ENCODE data around the gene NDUFS7. TPM values are rescaled to one million over a fixed set of nuclear protein-coding genes. Genes with fewer than 3 reads are reported as not detected.

The NDUFS7 gene
- total RNA-seq, 1 experiment from 2014 or later = 59.3 TPM

DNA sequence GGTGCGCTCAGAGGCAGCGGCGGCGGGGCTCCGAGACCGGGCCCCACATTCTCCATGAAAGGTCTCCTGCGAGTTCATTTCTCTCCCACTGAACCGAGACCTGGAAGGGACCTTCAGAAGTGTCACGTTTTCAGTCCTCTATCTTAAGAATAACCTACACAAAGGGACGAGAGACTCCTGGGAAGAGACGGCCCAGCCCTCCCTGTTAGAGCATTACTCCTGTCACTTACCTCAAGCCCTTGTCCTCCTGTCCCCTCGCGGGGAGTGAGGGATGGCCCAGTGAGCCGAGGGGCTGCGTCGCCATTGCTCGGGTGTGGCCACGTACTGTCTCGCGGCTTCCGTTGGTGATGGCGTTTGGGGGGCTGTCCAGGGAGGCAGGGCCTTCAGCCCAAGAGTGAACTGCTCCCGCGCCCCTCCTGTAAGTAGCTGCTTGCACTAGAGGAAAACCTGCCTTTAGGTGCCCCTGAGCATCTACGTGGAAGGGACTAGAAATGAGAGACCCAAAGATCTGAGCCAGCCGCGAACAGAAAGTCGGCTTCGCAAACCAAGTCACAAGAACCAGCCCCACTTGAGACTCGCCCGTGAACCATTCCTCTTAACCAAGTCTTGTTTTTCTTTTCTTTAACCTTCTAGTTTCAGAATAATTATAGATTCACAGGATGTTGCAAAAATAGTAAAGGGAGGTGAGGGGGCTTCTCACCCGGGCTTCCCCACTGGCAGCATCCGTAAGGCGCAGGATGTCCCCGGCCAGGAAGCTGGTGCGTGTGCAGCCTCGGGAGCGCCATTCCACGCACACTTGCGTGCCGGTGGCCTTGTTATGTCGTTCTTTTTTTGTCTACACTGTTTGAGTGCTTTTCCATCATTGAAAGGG is 21.1 kb upstream of the NDUFS7 start:
- in situ Hi-C loops (cut with HindIII; ENCODE audit: low pct_unique_long_range_greater_than_20kb, low sequenced_read_pairs) = no loop called here
- DNase-seq (ENCODE audit: low read depth, low spot score) = no peak

DNA sequence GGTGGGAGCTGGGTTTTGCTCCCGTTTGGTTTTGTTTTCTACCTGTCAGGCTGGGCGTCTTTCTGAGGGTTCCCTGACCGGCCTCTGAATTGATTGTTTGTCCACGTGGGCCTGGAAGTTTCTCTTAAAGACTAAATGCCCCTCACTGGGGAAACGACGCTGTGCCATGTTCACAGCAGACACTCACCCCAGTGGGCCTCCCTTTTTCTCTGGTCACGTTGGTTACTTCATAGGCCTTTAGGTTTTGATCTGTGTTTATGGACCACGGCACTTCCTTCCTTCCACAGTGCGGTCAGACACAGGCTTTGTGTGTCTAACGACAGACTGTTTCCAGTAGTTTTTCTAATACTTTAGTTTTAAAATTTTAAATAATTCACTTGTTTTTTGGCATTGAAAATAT is 20.1 kb upstream of the NDUFS7 start:
- in situ Hi-C loops (cut with HindIII; ENCODE audit: low pct_unique_long_range_greater_than_20kb, low sequenced_read_pairs) = no loop called here

DNA sequence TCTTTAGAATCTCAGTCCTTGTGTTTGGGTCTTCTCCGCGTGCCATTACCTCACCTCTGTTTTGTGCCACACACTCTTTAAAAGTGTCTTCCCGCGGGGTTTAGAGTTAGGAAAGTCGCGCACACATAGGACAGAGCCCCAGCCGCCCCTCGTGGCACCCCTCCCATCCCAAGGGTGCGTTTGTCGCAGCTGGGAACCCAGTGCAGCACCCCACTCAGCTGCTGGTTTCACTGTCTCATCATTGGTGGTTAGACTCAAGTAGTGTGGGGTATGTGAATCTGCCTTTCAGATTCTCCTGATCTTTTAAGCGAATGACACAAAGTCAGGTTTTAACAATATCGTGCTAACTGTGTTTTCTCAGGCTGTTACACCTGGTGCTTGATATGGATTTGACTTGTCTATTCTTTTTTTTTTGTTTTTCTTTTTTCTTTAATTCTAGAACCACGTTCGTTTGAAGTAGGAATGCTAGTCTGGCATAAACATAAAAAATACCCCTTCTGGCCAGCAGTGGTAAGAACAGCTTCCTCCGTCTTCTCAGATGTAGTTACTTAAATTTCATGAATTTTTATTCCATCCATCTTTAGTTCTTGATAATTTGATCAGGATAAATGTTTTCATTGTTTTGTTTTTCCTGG is 19.5 kb upstream of the NDUFS7 start:
- DNase-seq (ENCODE audit: low read depth, low spot score) = no peak
- in situ Hi-C loops (cut with HindIII; ENCODE audit: low pct_unique_long_range_greater_than_20kb, low sequenced_read_pairs) = no loop called here

More for the DNA sequence above, 20.1 kb upstream of the NDUFS7 start:
- DNase-seq (ENCODE audit: low read depth, low spot score) = no peak

DNA sequence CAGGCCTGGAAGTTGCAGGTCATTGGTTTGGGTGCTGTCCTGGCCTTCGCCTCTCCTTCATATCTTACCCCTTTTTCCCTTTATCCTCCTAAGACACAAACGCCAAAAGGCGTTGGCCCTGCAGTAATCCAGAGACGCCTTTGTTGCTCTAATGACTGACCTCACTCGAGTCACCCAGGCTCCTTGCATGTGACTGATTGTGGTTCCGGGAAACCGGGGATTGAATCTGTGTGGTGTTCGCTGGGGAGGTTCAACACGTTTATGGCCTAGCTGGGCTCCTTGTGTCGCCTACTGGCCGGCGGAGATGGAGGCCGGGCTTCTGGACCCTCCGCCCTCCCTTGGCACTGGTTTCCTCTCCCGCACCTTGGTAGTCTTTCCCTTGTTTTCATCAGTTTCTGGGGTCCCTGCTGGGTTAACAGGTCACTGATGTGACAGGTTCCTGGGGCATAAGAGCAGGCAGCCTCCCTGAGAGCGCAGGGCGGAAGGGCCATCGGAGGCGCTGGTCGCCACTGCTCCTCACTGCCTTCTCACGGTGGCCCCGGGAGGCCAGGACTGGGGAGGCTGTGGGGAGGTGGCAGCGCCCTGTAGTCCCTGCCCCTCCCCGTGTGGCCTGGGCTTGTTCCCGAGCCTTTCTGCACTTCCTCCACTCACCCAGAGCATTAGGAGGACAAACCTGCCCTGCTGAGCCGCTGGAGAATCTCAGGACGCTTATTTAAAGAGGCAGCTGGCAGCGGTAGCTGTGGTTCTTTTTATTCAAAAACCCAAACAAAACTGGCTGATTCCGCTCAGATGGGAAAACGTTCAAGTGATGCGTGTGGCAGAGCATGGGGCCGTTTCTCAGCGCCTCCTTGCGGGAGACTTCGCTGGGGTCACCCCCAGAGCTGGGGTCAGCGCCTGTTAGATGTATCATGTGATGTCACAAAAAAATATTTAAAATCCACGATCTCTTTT is 18.1 kb upstream of the NDUFS7 start:
- in situ Hi-C loops (cut with HindIII; ENCODE audit: low pct_unique_long_range_greater_than_20kb, low sequenced_read_pairs) = no loop called here
- DNase-seq (ENCODE audit: low read depth, low spot score) = no peak

DNA sequence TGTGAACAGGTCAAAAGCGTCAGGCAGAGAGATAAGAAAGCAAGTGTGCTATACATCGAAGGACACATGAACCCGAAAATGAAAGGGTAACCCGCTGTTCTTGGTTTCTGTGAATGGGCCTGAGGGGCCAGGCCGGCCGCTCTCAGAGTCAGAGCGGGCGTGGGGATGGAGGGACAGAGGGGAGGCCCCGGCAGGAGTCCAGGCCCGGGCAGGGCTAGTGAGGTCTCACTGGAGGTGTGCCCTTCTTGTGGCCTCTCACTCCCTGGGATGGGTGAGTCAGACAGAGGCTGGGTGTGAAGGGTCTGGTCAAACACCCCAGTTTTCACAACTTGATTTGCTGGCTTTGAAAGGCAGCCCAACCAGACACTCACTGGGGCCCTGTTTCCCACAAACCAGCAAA is 17.4 kb upstream of the NDUFS7 start:
- in situ Hi-C loops (cut with HindIII; ENCODE audit: low pct_unique_long_range_greater_than_20kb, low sequenced_read_pairs) = no loop called here
- no peak for DNase-seq (ENCODE audit: low read depth, low spot score)

DNA sequence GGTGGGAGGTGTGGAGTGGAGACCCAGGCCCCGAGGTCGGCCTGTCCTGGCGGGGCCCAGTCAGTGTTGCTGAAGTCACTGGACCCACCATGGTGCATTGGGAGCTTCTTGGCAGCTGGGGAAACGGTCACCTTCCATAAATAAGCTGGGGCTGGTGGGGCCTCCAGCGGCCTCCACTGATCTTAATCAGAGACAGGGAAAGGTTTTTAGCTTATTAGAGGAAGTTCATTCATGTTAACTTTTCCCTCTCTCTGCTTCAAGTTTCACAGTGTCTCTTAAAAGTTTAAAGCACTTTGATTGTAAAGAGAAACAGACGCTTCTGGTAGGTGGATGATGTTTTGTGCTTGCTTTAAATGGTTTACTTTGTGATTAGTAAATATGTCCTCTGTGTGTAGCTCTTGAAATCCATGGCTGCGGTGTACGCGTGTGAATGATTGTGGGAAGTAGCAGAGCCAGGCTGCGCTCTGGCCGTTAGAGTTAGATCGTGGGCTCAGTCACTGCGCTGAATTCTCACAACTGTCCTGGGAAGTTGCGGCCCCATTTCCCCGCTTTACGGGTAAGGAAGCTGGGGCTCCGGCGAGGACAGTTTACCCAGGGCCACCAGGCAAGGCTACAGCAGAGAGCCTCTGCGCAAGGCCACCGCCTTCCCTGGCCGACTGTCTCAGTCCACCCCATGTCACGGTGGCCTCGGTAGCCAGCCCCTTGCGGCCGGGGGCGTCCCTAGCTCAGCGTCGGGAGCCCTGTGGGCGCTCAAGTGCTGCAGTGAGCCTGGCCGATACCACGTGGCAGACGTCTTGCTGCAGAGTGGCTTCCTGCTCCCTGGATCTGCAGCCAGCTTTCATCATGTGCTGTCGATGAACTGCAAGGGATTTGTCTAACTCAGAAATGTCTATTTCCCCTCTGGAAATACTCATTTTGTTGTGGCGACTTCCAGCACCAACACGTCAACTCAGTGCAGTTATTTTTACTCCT is 16.5 kb upstream of the NDUFS7 start:
- DNase-seq (ENCODE audit: low read depth, low spot score) = no peak
- in situ Hi-C loops (cut with HindIII; ENCODE audit: low pct_unique_long_range_greater_than_20kb, low sequenced_read_pairs) = no loop called here

DNA sequence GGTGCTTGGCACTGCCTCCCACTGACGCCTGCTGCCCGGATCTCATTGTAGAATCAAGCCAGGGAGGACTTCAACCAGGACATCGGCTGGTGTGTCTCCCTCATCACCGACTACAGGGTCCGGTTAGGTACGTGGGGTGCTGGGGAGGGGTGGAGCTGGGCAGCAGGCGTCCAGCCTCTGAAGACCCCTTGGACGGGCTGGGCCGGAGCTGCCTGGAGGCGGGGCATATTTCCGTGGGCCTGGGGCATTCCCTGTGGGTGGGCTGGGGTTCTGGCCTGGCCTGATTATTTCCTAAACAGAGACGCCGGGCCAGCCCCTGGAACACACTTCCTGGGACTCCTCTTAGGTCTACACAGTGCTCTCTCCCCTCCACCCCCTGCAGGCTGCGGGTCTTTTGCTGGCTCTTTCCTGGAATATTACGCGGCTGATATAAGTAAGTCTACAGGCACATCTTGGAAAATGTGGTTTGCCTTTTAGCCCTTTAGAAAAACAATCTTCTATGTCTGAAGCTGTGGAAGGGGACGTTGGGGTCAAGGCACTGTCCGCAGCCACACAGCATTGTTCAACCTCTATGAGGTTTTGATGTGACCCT is 14.4 kb upstream of the NDUFS7 start:
- DNase-seq (ENCODE audit: low read depth, low spot score) = no peak
- in situ Hi-C loops (cut with HindIII; ENCODE audit: low pct_unique_long_range_greater_than_20kb, low sequenced_read_pairs) = no loop called here

DNA sequence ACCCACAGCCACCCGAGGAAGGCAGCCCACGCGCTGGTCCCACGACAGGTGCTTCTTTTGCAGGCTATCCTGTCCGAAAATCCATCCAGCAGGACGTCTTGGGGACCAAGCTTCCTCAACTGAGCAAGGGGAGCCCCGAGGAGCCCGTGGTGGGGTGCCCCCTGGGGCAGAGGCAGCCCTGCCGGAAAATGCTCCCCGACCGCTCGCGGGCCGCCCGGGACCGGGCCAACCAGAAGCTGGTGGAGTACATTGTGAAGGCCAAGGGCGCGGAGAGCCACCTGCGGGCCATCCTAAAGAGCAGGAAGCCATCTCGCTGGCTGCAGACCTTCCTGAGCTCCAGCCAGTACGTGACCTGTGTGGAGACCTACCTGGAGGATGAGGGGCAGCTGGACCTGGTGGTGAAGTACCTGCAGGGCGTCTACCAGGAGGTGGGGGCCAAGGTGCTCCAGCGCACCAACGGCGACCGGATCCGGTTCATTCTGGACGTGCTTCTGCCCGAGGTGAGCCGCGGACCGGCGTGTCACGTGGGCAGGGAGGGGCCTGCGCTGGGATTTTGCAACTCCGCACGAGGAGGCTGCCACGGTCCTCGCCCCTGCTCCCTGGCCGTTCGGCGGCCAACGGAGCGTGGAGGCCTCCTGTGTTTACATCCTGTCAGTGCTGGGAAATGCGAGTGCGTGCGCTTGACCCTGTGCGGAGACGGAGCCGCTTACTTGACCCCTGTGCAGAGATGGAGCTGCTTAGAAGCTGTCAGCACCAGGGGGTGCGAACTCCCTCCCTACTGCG is 12.9 kb upstream of the NDUFS7 start:
- in situ Hi-C loops (cut with HindIII; ENCODE audit: low pct_unique_long_range_greater_than_20kb, low sequenced_read_pairs) = no loop called here
- DNase-seq (ENCODE audit: low read depth, low spot score) = no peak

DNA sequence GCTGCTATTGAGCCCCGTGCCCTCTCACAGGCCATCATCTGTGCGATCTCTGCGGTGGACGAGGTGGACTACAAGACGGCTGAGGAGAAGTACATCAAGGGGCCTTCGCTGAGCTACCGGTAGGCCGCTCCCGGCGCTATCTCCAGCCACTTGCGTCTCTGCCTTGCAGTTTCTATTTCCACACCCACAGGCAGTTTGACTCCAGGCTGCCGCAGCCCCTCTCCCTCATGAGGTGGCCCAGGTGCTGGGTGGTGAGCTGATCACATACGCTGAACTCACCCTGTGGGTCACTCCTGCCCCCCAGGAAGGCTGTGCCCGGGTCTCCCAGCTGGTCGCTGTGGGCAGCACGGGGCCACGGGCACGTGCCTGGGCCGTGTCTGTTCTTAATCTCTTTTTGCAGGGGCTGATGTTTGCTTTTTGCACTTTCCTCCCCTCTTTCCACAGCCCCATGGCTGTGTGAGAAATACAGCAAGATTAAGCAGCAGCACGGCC is 10.6 kb upstream of the NDUFS7 start:
- in situ Hi-C loops (cut with HindIII; ENCODE audit: low pct_unique_long_range_greater_than_20kb, low sequenced_read_pairs) = no loop called here
- no peak for DNase-seq (ENCODE audit: low read depth, low spot score)

DNA sequence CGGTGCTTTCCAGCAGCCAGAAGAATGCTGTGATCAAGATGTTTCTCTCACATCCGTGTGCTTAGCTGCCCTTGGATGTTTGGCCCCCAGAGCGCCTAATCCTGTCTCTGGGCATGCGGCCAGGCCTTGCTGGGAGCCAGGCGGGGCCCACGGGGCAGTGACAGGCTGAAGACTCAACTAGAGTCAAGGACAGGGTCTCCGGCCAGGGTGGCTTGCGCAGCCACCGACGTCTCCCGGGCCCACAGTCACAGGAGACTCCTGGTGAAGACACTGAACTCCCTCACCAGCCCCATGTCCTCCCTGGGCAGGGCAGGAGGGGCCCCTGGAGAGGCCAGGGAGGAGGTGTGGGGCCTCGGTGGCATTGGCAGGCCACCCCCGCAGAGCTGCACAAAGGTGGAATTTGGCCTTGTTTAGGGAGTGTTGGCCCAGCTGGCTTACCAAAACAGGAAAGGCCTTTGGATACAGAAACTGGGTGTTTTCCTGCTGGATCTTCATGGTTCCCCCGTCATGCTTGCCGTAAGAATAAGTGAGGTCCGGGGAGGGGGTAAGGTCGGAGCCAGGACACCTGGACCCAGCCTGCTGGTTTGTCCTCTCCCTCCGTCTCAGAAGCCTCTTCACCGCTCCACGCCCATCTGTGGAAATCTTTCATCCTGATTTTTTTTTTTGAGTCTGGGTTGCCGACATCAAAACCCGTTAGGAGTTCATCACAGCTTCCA is 10.0 kb upstream of the NDUFS7 start:
- in situ Hi-C loops (cut with HindIII; ENCODE audit: low pct_unique_long_range_greater_than_20kb, low sequenced_read_pairs) = no loop called here

DNA sequence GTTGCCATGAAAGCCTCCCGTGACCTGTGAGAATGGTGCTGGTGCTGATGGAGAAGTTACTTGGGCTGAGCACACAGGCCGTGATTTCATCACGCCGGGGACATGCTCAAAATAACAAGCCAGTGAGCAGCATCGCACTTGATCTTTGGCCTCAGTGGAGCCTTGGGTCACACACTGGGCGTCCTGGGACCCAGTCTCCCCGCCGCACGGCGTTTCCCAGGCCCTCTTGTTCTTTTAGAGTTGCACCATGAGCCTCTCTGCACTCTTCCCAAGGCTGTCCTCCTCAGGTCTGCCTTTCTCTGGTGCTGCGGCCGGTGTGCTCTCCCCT is 9.5 kb upstream of the NDUFS7 start:
- in situ Hi-C loops (cut with HindIII; ENCODE audit: low pct_unique_long_range_greater_than_20kb, low sequenced_read_pairs) = no loop called here
- no peak for DNase-seq (ENCODE audit: low read depth, low spot score)

More for the DNA sequence above, 10.0 kb upstream of the NDUFS7 start:
- DNase-seq (ENCODE audit: low read depth, low spot score) = no peak

DNA sequence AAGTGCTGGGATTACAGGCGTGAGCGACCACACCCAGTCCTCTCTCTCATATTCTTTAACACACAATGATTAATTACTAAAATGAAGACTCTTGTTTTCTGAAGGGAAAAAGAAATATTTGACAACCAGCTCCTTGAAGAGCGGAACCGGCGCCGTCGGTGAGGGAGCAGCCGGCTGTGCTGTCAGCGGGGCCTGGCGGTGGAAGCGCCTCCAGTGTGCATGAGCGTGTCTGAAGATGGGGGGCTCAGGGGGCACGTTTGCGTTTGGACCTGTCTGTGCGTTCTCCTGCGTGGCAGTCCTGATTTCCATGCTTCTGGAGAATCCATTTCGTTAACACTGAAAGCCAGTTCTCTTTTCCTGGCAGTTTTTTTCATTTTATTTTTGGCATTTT is 7.3 kb upstream of the NDUFS7 start:
- in situ Hi-C loops (cut with HindIII; ENCODE audit: low pct_unique_long_range_greater_than_20kb, low sequenced_read_pairs) = no loop called here

DNA sequence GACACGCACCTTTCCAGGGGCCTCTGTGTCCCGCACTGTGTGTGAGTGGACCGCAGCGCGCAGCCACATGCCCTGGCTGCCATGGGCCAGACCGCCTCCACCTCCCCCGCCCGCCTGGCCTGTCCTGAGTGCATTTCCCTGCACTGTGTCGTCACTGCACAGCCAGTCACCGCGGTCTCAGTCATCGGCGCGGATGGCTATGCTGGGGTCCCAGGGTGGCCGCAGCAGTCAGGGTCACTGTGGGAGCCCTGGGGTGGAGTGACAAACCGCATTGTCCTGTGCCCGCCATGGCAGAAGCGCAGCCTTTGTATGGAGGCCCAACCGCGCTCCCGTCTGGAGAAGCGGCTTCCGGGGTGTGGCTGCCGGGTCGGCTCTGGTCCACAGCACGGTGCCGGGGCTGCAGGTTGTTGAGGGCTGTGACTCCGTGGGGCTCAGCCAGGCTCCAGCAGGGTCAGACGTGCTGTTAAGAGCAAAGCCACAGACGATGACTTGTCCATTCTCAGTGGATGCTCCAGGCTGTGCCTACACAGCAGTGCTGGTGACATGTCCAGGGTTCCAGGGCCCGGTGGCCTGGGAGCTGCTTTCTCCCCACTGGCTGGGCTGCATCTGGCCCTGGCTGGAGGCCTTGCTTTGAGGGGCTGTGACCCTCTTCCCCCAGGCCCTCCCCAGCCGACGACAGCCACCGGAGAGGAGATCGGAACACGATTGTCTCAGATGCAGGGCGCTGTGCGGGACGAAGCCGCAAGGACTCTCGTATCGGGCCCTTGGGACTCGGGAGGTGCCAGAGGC is 6.3 kb upstream of the NDUFS7 start:
- in situ Hi-C loops (cut with HindIII; ENCODE audit: low pct_unique_long_range_greater_than_20kb, low sequenced_read_pairs) = no loop called here
- DNase-seq (ENCODE audit: low read depth, low spot score) = no peak

More for the DNA sequence above, 7.3 kb upstream of the NDUFS7 start:
- no peak for DNase-seq (ENCODE audit: low read depth, low spot score)

DNA sequence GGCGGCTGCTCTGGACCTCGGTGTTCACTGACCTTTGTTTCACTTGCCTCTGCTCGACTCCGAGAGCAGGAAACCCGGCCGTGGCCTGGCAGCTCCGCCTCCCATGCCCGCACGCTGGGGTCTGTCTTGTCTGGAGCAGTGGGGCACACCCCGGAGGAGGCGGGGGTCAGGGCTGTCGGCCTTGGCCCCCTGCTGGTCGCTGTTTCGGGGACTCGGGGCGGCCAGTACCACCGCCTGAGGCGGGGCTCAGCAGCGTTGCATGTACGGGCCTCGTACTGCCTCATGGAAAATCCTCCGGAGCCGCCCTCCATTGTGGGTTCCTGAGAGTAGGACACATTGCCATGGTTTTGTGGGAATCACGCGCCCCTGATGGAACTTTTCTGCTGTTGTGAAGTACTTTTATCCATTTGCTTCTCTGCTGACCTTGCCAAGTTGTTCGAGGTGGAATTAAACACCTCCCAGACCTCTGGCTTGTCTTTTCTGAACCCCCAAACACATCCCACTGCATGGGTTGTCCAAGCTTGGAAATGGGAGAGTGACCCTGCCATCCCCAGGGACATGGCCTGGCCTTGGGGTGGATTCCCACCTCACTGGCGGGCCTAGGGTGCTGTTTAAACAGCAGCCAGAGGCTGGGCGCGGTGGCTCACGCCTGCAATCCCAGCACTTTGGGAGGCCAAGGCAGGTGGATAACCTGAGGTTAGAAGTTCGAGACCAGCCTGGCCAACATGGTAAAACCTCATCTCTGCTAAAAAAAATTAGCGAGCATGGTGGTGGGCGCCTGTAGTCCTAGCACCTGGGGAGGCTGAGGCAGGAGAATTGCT is 5.5 kb upstream of the NDUFS7 start:
- DNase-seq (ENCODE audit: low read depth, low spot score) = no peak
- in situ Hi-C loops (cut with HindIII; ENCODE audit: low pct_unique_long_range_greater_than_20kb, low sequenced_read_pairs) = no loop called here
